Ovary (tissue), 3 donors: ENCODE results near the gene MINPP1.

ENCODE experiments used
- CTCF ChIP-seq, 3 donors: fragments of 450-650 bp in 2 of 3; fragments of 200-600 bp in 1 of 3; IDR thresholded peaks; one replicate each; pipeline versions ENCODE4 v1.5.1 to v1.8.0; 2016 to 2022; ENCODE audit warnings: antibody characterized with exemption in 3 of 3, mild to moderate bottlenecking in 1 of 3
- POLR2A ChIP-seq: fragments of 450-650 bp; IDR thresholded peaks from one replicate; pipeline ENCODE4 v1.6.1; 2017; ENCODE audit warnings: antibody characterized with exemption, mild to moderate bottlenecking, moderate library complexity
- donor health status: DM: no; HTN: no; CAD: no.

DNA sequence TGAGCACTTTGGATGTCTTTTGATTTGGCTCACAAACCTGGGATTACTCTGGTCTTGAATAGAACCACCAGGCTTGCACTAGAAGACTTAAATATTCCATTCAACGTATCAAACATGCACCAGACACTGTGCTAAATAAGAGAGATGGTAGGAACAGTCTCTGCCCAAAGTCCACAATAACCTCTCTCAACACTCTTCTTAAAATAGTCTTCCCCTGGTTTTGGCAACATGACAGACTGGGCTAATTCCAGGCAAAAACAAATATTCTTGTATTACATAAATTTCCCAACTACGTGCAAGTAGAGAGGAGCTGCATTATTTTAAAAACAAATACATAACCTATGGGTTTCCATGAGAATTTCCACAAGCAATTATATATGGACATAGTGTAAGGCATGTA is 90.2 kb downstream of the MINPP1 start:
- TF ChIP-seq CTCF (IDR thresholded peaks at IDR 0.05): no peak
- TF ChIP-seq POLR2A: no peak
